Esophagus muscularis mucosa (tissue), 3 donors: ENCODE results near the gene GFY.

Source experiments
- POLR2A ChIP-seq: fragments of 450-650 bp; IDR thresholded peaks from one replicate; pipeline ENCODE4 v1.6.1; 2017; ENCODE audit warnings: antibody characterized with exemption, moderate library complexity, mild to moderate bottlenecking, low read depth
- POLR2AphosphoS5 ChIP-seq, 2 donors: sonication (generic); formaldehyde crosslinking; IDR thresholded peaks; one replicate each; pipeline ENCODE4 v1.6.1; 2017; ENCODE audit warnings: antibody characterized with exemption in 2 of 2
- TF ChIP-seq, protein P1 (sequence below), 3 experiments: fragments of 200-600 bp in 2 of 3; fragments of 450-650 bp in 1 of 3; sonication (generic) in 2 of 3; IDR thresholded peaks; one replicate each; pipeline ENCODE4 v1.5.1; 2017 to 2019; ENCODE audit warnings: antibody characterized with exemption in 3 of 3, mild to moderate bottlenecking in 2 of 3, moderate library complexity in 1 of 3

GRCh38 chr19:49441960-49442350, 16.8 kb downstream of the GFY start:
- TF ChIP-seq POLR2AphosphoS5 (IDR thresholded peaks at IDR 0.05) (no peak), POLR2A (no peak)
- TF ChIP-seq, protein P1, sequence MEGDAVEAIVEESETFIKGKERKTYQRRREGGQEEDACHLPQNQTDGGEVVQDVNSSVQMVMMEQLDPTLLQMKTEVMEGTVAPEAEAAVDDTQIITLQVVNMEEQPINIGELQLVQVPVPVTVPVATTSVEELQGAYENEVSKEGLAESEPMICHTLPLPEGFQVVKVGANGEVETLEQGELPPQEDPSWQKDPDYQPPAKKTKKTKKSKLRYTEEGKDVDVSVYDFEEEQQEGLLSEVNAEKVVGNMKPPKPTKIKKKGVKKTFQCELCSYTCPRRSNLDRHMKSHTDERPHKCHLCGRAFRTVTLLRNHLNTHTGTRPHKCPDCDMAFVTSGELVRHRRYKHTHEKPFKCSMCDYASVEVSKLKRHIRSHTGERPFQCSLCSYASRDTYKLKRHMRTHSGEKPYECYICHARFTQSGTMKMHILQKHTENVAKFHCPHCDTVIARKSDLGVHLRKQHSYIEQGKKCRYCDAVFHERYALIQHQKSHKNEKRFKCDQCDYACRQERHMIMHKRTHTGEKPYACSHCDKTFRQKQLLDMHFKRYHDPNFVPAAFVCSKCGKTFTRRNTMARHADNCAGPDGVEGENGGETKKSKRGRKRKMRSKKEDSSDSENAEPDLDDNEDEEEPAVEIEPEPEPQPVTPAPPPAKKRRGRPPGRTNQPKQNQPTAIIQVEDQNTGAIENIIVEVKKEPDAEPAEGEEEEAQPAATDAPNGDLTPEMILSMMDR (IDR thresholded peaks at IDR 0.05) = no peak
